GM23338 (cell line): Measurements from ENCODE around the gene TAGLN2. TPM values are rescaled to one million over a fixed set of nuclear protein-coding genes. Genes with fewer than 3 reads are reported as not detected.

ENCODE experiments used
- ATAC-seq: fragments of 200-7000 bp; cut with Tn5 transposase; 3 replicates; pipeline ENCODE4 v1.9.1; 2020
- DNase-seq: peaks from one replicate; pipeline ENCODE4 v3.0.0-alpha.2; 2015; ENCODE audit warnings: low spot score
- H2AFZ ChIP-seq: fragments of 200-600 bp; sonication (generic); 2 replicates; pipeline ENCODE4 v1.8.0; 2016; ENCODE audit warnings: antibody characterized with exemption, mild to moderate bottlenecking, moderate library complexity
- H3F3A ChIP-seq: fragments of 200-600 bp; sonication (generic); replicated peaks from 2 replicates; pipeline ENCODE4 v1.8.0; 2017; ENCODE audit warnings: antibody characterized with exemption, mixed run types, low read depth
- H3K27ac ChIP-seq: fragments of 200-600 bp; sonication (generic); 2 replicates; pipeline ENCODE4 v1.6.1; 2016; ENCODE audit warnings: low read depth
- H3K27me3 ChIP-seq: fragments of 200-600 bp; sonication (generic); 2 replicates; pipeline ENCODE4 v1.8.0; 2016; ENCODE audit warnings: mild to moderate bottlenecking, mixed run types, moderate library complexity; ENCODE audit not compliant: insufficient read depth
- H3K36me3 ChIP-seq: fragments of 200-600 bp; sonication (generic); 2 replicates; pipeline ENCODE4 v1.8.0; 2016; ENCODE audit warnings: mild to moderate bottlenecking; ENCODE audit not compliant: insufficient read depth
- H3K4me1 ChIP-seq: fragments of 200-600 bp; sonication (generic); 2 replicates; pipeline ENCODE4 v1.8.0; 2016; ENCODE audit warnings: mild to moderate bottlenecking, moderate library complexity; ENCODE audit not compliant: insufficient read depth
- H3K4me2 ChIP-seq: fragments of 200-600 bp; sonication (generic); 2 replicates; pipeline ENCODE4 v1.7.1; 2017; ENCODE audit warnings: mixed run types
- H3K4me3 ChIP-seq: fragments of 200-600 bp; sonication (generic); 2 replicates; pipeline ENCODE4 v1.6.1; 2016; ENCODE audit warnings: mixed run types
- H3K79me2 ChIP-seq: fragments of 200-600 bp; sonication (generic); replicated peaks from 2 replicates; pipeline ENCODE4 v1.8.0; 2017; ENCODE audit warnings: mild to moderate bottlenecking; ENCODE audit not compliant: insufficient read depth
- H3K9me2 ChIP-seq: fragments of 200-600 bp; sonication (generic); 2 replicates; pipeline ENCODE4 v1.8.0; 2017; ENCODE audit not compliant: insufficient read depth
- H4K20me1 ChIP-seq: fragments of 200-600 bp; sonication (generic); replicated peaks from 2 replicates; pipeline ENCODE4 v1.8.0; 2017; ENCODE audit warnings: mild to moderate bottlenecking; ENCODE audit not compliant: insufficient read depth
- H3K27ac Mint-ChIP-seq: 2 replicates; pipeline ENCODE4 v1.8.0; 2020; ENCODE audit warnings: inconsistent platforms, mild to moderate bottlenecking, moderate library complexity, mixed read lengths
- H3K27me3 Mint-ChIP-seq: 3 replicates; pipeline ENCODE4 v1.8.0; 2022; ENCODE audit warnings: low read depth, mild to moderate bottlenecking, moderate library complexity, mixed read lengths, inconsistent platforms; ENCODE audit not compliant: insufficient read depth, poor library complexity
- H3K36me3 Mint-ChIP-seq: 3 replicates; pipeline ENCODE4 v1.8.0; 2021; ENCODE audit warnings: low read depth, mild to moderate bottlenecking, inconsistent platforms, moderate library complexity, mixed read lengths
- H3K4me1 Mint-ChIP-seq: 3 replicates; pipeline ENCODE4 v1.8.0; 2020; ENCODE audit warnings: mild to moderate bottlenecking, inconsistent platforms, mixed read lengths
- H3K4me3 Mint-ChIP-seq: 3 replicates; pipeline ENCODE4 v1.8.0; 2021; ENCODE audit warnings: moderate library complexity, mild to moderate bottlenecking, inconsistent platforms, mixed read lengths
- H3K9me3 Mint-ChIP-seq: 3 replicates; pipeline ENCODE4 v1.8.0; 2020; ENCODE audit warnings: moderate library complexity, mild to moderate bottlenecking, inconsistent platforms, mixed read lengths
- CREB1 ChIP-seq: fragments of 250-450 bp; sonication (Bioruptor Pico); IDR thresholded peaks from 2 replicates; pipeline ENCODE4 v1.5.0; 2020; ENCODE audit warnings: low read depth, mild to moderate bottlenecking, moderate library complexity
- EZH2 ChIP-seq: fragments of 200-600 bp; sonication (generic); IDR thresholded peaks from one replicate; pipeline ENCODE4 v1.8.0; 2017; ENCODE audit warnings: antibody characterized with exemption, mild to moderate bottlenecking, low read depth; ENCODE audit not compliant: unreplicated experiment
- EZH2phosphoT487 ChIP-seq: fragments of 200-600 bp; sonication (generic); IDR thresholded peaks from one replicate; pipeline ENCODE4 v1.8.1; 2018; ENCODE audit warnings: antibody characterized with exemption; ENCODE audit not compliant: unreplicated experiment
- JUNB ChIP-seq: IDR thresholded peaks from one replicate; pipeline ENCODE4 v1.6.1; 2016; ENCODE audit warnings: antibody characterized with exemption; ENCODE audit not compliant: unreplicated experiment
- NANOG ChIP-seq: IDR thresholded peaks from 2 replicates; pipeline ENCODE4 v1.6.1; 2016; ENCODE audit warnings: antibody characterized with exemption, borderline replicate concordance
- POLR2AphosphoS5 ChIP-seq: IDR thresholded peaks from 2 replicates; pipeline ENCODE4 v1.6.1; 2016; ENCODE audit warnings: antibody characterized with exemption, low read depth
- REST ChIP-seq: IDR thresholded peaks from one replicate; pipeline ENCODE4 v1.6.1; 2018; ENCODE audit warnings: antibody characterized with exemption; ENCODE audit not compliant: unreplicated experiment
- STAT1 ChIP-seq: IDR thresholded peaks from one replicate; pipeline ENCODE4 v1.6.1; 2016; ENCODE audit warnings: antibody characterized with exemption; ENCODE audit not compliant: unreplicated experiment
- ZNF114 ChIP-seq: fragments of 250-450 bp; sonication (Bioruptor Pico); IDR thresholded peaks from 2 replicates; pipeline ENCODE4 v1.5.0; 2020; ENCODE audit warnings: mild to moderate bottlenecking, moderate library complexity
- ZNF331 ChIP-seq: fragments of 250-450 bp; sonication (Bioruptor Pico); IDR thresholded peaks from 2 replicates; pipeline ENCODE4 v1.5.0; 2020; ENCODE audit warnings: low read depth, mild to moderate bottlenecking, moderate library complexity
- ZNF462 ChIP-seq: fragments of 250-450 bp; sonication (Bioruptor Pico); IDR thresholded peaks from 2 replicates; pipeline ENCODE4 v1.5.0; 2020; ENCODE audit warnings: mild to moderate bottlenecking, moderate library complexity
- polyA plus RNA-seq: library from polyadenylated mRNA; unstranded; fragments of >200 nt; fragmentation: Nextera tagmentation; extraction: Ambion mirVana; gene quantifications from 2 replicates; pipeline ENCODE4 v1.2.1, GENCODE V29; 2016
- total RNA-seq: library from RNA; depleted of rRNA; stranded (reverse); fragments of >200 nt; shearing (Covaris generic); gene quantifications from 2 replicates; pipeline ENCODE4 v1.2.3, GENCODE V29; 2014
- TF ChIP-seq, protein P1 (sequence below): IDR thresholded peaks from 2 replicates; pipeline ENCODE4 v1.6.1; 2016; ENCODE audit warnings: antibody characterized with exemption
- TF ChIP-seq, protein P2 (sequence below), 2 experiments: fragments of 200-600 bp in 1 of 2; sonication (generic) in 1 of 2; conservative IDR thresholded peaks; 2 replicates each; pipeline versions ENCODE4 v1.5.1 to v1.6.1; 2016 to 2017; ENCODE audit warnings: antibody characterized with exemption in 2 of 2, low read depth in 2 of 2, mild to moderate bottlenecking in 2 of 2, moderate library complexity in 1 of 2

TAGLN2 gene
- total and polyA plus RNA-seq, 2 experiments from 2014 or later: 58.2 to 60.1 TPM

DNA sequence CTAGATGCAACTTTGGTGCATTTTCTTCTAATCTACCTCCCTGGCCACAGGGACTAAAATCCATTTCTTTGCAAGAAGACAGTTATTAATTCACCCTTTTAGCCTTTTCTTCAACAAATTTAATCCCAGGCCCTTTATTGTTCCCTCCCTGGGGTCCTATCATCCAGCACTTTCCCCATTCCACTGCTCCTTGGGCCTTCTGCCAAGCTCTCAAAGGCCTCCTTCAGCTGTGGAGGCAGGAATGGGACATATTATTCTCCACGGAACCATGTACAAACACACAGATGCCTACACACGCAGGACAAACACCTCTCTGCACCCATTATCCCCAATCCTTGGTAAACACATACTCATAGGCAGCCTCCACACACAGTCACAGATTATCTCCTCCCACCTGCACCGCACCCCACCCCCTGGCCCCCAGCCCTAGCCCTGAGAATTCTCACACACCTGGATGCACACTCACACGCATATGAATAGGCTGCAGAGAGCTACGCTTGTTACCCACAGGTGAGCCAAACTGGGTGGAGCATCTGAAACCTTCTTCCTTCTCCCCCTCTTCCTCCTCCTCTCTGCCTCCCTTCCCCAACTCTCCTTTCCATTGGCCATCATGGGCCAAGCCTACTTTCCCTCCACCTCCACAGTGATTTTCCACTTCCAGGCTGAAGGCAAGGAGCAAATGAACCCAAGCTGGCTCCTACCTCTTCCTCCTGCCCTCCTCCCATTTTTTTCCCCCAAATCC lies 11.7 kb downstream of the TAGLN2 start:
- H3F3A ChIP-seq: no peaks in the 10 kb centered on the region
- H3K4me3 ChIP-seq: no peak overlapping the region
- H3K9me2 ChIP-seq: no peaks in the 10 kb centered on the region
- Mint-ChIP-seq H3K4me1 (peaks cover 61% of the 10 kb centered on the region), H3K4me3 (no peak overlapping the region), H3K9me3 (no peaks in the 10 kb centered on the region), H3K27ac (peak overlapping the region; percentile 66), H3K27me3 (peaks cover 24% of the 10 kb centered on the region), H3K36me3 (peaks cover 4% of the 10 kb centered on the region; the same call in 2 of the 3 replicates)
- H3K27ac ChIP-seq: peak overlapping the region; percentile 70
- no peaks in the 10 kb centered on the region for H3K27me3 ChIP-seq
- DNase-seq (peak; percentile 69), ATAC-seq (peak; percentile 51)
- peaks cover 39% of the 10 kb centered on the region for H3K4me1 ChIP-seq
- H4K20me1 ChIP-seq: no peaks in the 10 kb centered on the region
- no peak overlapping the region for H2AFZ ChIP-seq
- no peaks in the 10 kb centered on the region for H3K79me2 ChIP-seq
- no peaks in the 10 kb centered on the region for H3K36me3 ChIP-seq
- TF ChIP-seq, protein P1, sequence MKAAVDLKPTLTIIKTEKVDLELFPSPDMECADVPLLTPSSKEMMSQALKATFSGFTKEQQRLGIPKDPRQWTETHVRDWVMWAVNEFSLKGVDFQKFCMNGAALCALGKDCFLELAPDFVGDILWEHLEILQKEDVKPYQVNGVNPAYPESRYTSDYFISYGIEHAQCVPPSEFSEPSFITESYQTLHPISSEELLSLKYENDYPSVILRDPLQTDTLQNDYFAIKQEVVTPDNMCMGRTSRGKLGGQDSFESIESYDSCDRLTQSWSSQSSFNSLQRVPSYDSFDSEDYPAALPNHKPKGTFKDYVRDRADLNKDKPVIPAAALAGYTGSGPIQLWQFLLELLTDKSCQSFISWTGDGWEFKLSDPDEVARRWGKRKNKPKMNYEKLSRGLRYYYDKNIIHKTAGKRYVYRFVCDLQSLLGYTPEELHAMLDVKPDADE: no peak
- TF ChIP-seq ZNF331: no peak
- TF ChIP-seq CREB1 (CRISPR knock-in tag): no peak
- no peak for TF ChIP-seq ZNF462 (CRISPR knock-in tag)
- no peak for TF ChIP-seq EZH2phosphoT487
- no peak for TF ChIP-seq JUNB
- TF ChIP-seq POLR2AphosphoS5: no peak
- TF ChIP-seq, protein P2, sequence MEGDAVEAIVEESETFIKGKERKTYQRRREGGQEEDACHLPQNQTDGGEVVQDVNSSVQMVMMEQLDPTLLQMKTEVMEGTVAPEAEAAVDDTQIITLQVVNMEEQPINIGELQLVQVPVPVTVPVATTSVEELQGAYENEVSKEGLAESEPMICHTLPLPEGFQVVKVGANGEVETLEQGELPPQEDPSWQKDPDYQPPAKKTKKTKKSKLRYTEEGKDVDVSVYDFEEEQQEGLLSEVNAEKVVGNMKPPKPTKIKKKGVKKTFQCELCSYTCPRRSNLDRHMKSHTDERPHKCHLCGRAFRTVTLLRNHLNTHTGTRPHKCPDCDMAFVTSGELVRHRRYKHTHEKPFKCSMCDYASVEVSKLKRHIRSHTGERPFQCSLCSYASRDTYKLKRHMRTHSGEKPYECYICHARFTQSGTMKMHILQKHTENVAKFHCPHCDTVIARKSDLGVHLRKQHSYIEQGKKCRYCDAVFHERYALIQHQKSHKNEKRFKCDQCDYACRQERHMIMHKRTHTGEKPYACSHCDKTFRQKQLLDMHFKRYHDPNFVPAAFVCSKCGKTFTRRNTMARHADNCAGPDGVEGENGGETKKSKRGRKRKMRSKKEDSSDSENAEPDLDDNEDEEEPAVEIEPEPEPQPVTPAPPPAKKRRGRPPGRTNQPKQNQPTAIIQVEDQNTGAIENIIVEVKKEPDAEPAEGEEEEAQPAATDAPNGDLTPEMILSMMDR (conservative IDR thresholded peaks at IDR 0.05; ENCODE audit: low read depth in 2 of 2): no peak
- TF ChIP-seq NANOG: no peak
- no peak for TF ChIP-seq EZH2
- TF ChIP-seq ZNF114 (CRISPR knock-in tag): no peak
- TF ChIP-seq STAT1: no peak
- no peak for TF ChIP-seq REST
- peak overlapping the region; percentile 53 for H3K4me2 ChIP-seq
